HCT116 (cell line): ENCODE measurements around the gene CERS5. TPM values are rescaled to one million over a fixed set of nuclear protein-coding genes. Genes with fewer than 3 reads are reported as not detected.

Experiments used
- ATAC-seq: fragments of 200-7000 bp; cut with Tn5 transposase; 2 replicates; pipeline ENCODE4 v1.9.1; 2020; ENCODE audit warnings: mild to moderate bottlenecking, moderate library complexity
- BruUV-seq: library from RNA; stranded (reverse); fragments of 400-500 nt; replicated peaks from 2 replicates; lab custom pipeline; 2021; lab: Mats Ljungman, UMichigan
- CTCF ChIA-PET: fragments of 300-600 bp; sonication (Branson Sonifier 250); formaldehyde crosslinking; loops from one replicate; lab custom pipeline; 2021; ENCODE audit warnings: antibody characterized with exemption; lab: Charles Lee
- POLR2A ChIA-PET: fragments of 300-600, 350-600 bp; sonication (Branson Sonifier 250); formaldehyde crosslinking; loops from one replicate; lab custom pipeline; 2021; ENCODE audit warnings: antibody characterized with exemption; lab: Charles Lee
- RAD21 ChIA-PET, 2 experiments: fragments of 300-600 bp; sonication (Branson Sonifier 250); formaldehyde crosslinking; loops; one replicate each; lab custom pipeline; 2023; ENCODE audit warnings: low total read pairs in 2 of 2; ENCODE audit not compliant: uncharacterized antibody in 2 of 2, unreplicated experiment in 2 of 2, low non-redundant PET in 1 of 2; lab: Charles Lee
- DNase-seq: peaks from one replicate; pipeline ENCODE4 v3.0.0-alpha.2; 2010; ENCODE audit warnings: low read depth, low spot score
- H2AFZ ChIP-seq: fragments of 200-600 bp; shearing (Covaris generic), sonication (generic); 2 replicates; pipeline ENCODE4 v1.6.1; 2017; ENCODE audit warnings: low read depth, mixed run types, mixed read lengths, antibody characterized with exemption, low read length; ENCODE audit not compliant: poor library complexity, severe bottlenecking
- H3K27ac ChIP-seq: 2 replicates; pipeline ENCODE4 v1.5.1; 2012; ENCODE audit warnings: low read depth, low read length
- H3K27me3 ChIP-seq: fragments of 200-600 bp; sonication (generic); 2 replicates; pipeline ENCODE4 v1.6.1; 2016; ENCODE audit warnings: mixed run types, low read length, mixed read lengths; ENCODE audit not compliant: insufficient read depth
- H3K36me3 ChIP-seq, 2 experiments: fragments of 200-500 bp in 1 of 2; fragments of 200-600 bp in 1 of 2; sonication (Bioruptor generic) in 1 of 2; sonication (generic) in 1 of 2; 2 replicates each; pipeline versions ENCODE4 v1.5.1 to v1.6.1; 2014 to 2016; ENCODE audit warnings: low read length in 2 of 2, inconsistent platforms in 1 of 2, mixed read lengths in 1 of 2, mixed run types in 1 of 2; ENCODE audit not compliant: insufficient read depth in 2 of 2, control insufficient read depth in 1 of 2
- H3K4me1 ChIP-seq, 2 experiments: fragments of 200-600 bp in 1 of 2; sonication (generic) in 1 of 2; 2 replicates each; pipeline versions ENCODE4 v1.5.1 to v1.6.1; 2012 to 2017; ENCODE audit warnings: low read length in 2 of 2, inconsistent platforms in 1 of 2, mild to moderate bottlenecking in 1 of 2, mixed read lengths in 1 of 2, mixed run types in 1 of 2, moderate library complexity in 1 of 2; ENCODE audit not compliant: insufficient read depth in 2 of 2, control insufficient read depth in 1 of 2
- H3K4me2 ChIP-seq: fragments of 200-600 bp; sonication (generic); 2 replicates; pipeline ENCODE4 v1.6.1; 2017; ENCODE audit warnings: mixed run types, low read length, mixed read lengths
- H3K4me3 ChIP-seq, 2 experiments: fragments of 200-600 bp in 1 of 2; sonication (generic) in 1 of 2; replicated peaks in 1 of 2; 2 replicates each; pipeline ENCODE4 v1.5.1; 2011 to 2016; ENCODE audit warnings: low read length in 2 of 2, control low read depth in 1 of 2, low read depth in 1 of 2, mild to moderate bottlenecking in 1 of 2, mixed read lengths in 1 of 2, mixed run types in 1 of 2
- H3K79me2 ChIP-seq: fragments of 200-600 bp; sonication (generic); 2 replicates; pipeline ENCODE4 v1.6.1; 2017; ENCODE audit warnings: mild to moderate bottlenecking, mixed run types, low read length, moderate library complexity, mixed read lengths; ENCODE audit not compliant: insufficient read depth
- H3K9ac ChIP-seq: fragments of 200-600 bp; sonication (generic); 2 replicates; pipeline ENCODE4 v1.6.1; 2016; ENCODE audit warnings: low read length, mixed read lengths
- H3K9me2 ChIP-seq: fragments of 200-600 bp; sonication (generic), shearing (Covaris generic); 2 replicates; pipeline ENCODE4 v1.6.1; 2017; ENCODE audit warnings: mixed run types, mild to moderate bottlenecking, moderate library complexity; ENCODE audit not compliant: insufficient read depth
- H3K9me3 ChIP-seq, 2 experiments: fragments of 200-500 bp in 1 of 2; fragments of 200-600 bp in 1 of 2; sonication (Bioruptor generic) in 1 of 2; sonication (generic) in 1 of 2; 2 replicates each; pipeline ENCODE4 v1.6.1; 2014 to 2017; ENCODE audit warnings: low read length in 2 of 2, mixed read lengths in 2 of 2, inconsistent platforms in 1 of 2, low read depth in 1 of 2, mild to moderate bottlenecking in 1 of 2, mixed run types in 1 of 2, moderate library complexity in 1 of 2; ENCODE audit not compliant: control insufficient read depth in 1 of 2, insufficient read depth in 1 of 2
- H4K20me1 ChIP-seq: fragments of 200-600 bp; sonication (generic), shearing (Covaris generic); 2 replicates; pipeline ENCODE4 v1.6.1; 2017; ENCODE audit warnings: mixed run types, mild to moderate bottlenecking, moderate library complexity; ENCODE audit not compliant: insufficient read depth
- CEBPB ChIP-seq: IDR thresholded peaks from 2 replicates; pipeline ENCODE4 v1.6.1; 2012; ENCODE audit warnings: low read depth
- CTCF ChIP-seq, 3 experiments: fragments of 200-600 bp in 1 of 3; sonication (generic) in 1 of 3; IDR thresholded peaks in 2 of 3; conservative IDR thresholded peaks in 1 of 3; 2 replicates each; pipeline ENCODE4 v1.5.1; 2012 to 2017; ENCODE audit warnings: low read depth in 2 of 3, low read length in 2 of 3, antibody characterized with exemption in 1 of 3, borderline replicate concordance in 1 of 3, control low read depth in 1 of 3, mild to moderate bottlenecking in 1 of 3, mixed read lengths in 1 of 3, mixed run types in 1 of 3, moderate library complexity in 1 of 3; ENCODE audit not compliant: insufficient read depth in 1 of 3
- ELF1 ChIP-seq: IDR thresholded peaks from 2 replicates; pipeline ENCODE4 v1.6.1; 2012; ENCODE audit warnings: low read depth, borderline replicate concordance
- RAD21 ChIP-seq: IDR thresholded peaks from 2 replicates; pipeline ENCODE4 v1.6.1; 2012; ENCODE audit warnings: low read depth, mild to moderate bottlenecking
- SP1 ChIP-seq: IDR thresholded peaks from 2 replicates; pipeline ENCODE4 v1.6.1; 2012; ENCODE audit warnings: low read depth
- intact Hi-C: fragments of 100-400 bp; cut with micrococcal nuclease; formaldehyde crosslinking; loops from 2 replicates; pipeline ENCODE4 v1.10.0; 2022
- total RNA-seq: library from RNA; stranded (reverse); gene quantifications from one replicate; pipeline ENCODE4 v1.2.1, GENCODE V29; 2021; ENCODE audit not compliant: unreplicated experiment

CERS5 gene
- total RNA-seq, 1 experiment from 2014 or later, result 33.4 TPM

DNA sequence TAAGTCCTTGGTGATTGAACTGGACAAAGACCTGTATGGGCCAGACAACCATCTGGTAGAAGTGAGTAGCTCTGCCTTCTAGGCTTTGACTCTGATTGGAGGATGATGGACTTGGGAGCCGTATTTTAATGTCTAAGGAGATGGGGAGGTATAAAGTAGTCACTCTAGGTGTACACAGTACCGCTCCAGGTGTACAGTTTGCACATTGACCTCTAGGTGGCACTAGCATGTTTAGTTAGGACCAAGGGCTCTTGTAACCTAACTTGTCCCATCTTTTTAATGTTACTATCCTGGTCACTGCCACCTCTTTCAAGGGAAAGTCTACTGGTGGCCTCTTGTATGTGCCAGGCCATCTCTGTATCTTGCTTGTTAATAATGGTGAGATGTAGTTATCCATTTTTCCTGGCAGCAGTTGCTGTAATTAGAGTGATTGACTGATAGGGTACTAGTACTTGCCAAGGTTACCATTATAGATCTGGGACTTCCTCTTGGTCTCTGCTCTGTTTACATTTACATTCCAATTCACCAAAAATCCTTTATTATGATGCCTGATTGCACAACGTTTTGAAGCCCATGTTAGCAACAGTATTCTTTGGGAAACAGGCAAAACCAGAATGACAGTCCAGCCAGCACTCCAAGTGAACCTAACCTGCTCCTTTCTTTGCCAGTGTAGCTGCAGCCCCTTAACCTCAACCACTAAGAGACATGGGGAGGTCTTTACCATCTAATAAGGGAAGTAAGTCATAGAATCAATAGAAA lies 78.4 kb downstream of the CERS5 start:
- ATAC-seq (peak; percentile 56), DNase-seq (peak; percentile 72)
- H3K9me3 ChIP-seq, result no peaks in the 10 kb centered on the region
- ChIA-PET POLR2A (interaction anchor here (1.2 kb wide), 1 partner anchor 23 kb away, joined by 4 read pairs; the partner anchor contains the start of gene COX14), CTCF (interaction anchor here (0.6 to 2.8 kb wide), 9 partner anchors 10 to 427 kb away, joined by 3 to 16 read pairs (median 3); partner anchors contain the start of gene COX14), RAD21 (no interaction called here)
- H2AFZ ChIP-seq, result no peak overlapping the region
- peaks cover 4% of the 10 kb centered on the region; the same call in 1 of the 2 replicates for H4K20me1 ChIP-seq
- peaks cover 15% of the 10 kb centered on the region for H3K79me2 ChIP-seq
- H3K27me3 ChIP-seq, result no peaks in the 10 kb centered on the region
- no peaks in the 10 kb centered on the region for H3K9me2 ChIP-seq
- TF ChIP-seq CEBPB (no peak), SP1 (no peak), ELF1 (no peak), RAD21 (peak; percentile 77), CTCF (IDR thresholded peaks at IDR 0.05 in 2 of 3, conservative IDR thresholded peaks at IDR 0.05 in 1 of 3; ENCODE audit: borderline replicate concordance in 1 of 3, insufficient read depth in 1 of 3, low read depth in 2 of 3, low read length in 2 of 3) (peak; percentile 60 to 94 (median 88); a peak in 5 of 6 replicates)
- peaks cover 2 to 15% of the 10 kb centered on the region in 2 experiments for H3K4me1 ChIP-seq
- BruUV-seq, result no TSS peak
- no peak overlapping the region for H3K27ac ChIP-seq
- intact Hi-C loops, result loop anchor here (5.0 to 10.0 kb wide), 2 partner anchors 224 to 316 kb away; partner anchors contain the start of gene LARP4
- no peak overlapping the region for H3K4me2 ChIP-seq
- no peak overlapping the region for H3K4me3 ChIP-seq
- H3K9ac ChIP-seq, result no peak overlapping the region
- peaks cover 38 to 56% of the 10 kb centered on the region in 2 experiments for H3K36me3 ChIP-seq
